Panc1 (cell line): ENCODE measurements around the gene UPK1A. TPM values are rescaled to one million over a fixed set of nuclear protein-coding genes. Genes with fewer than 3 reads are reported as not detected.

ENCODE experiments used
- ATAC-seq: fragments of 200-7000 bp; cut with Tn5 transposase; 2 replicates; pipeline ENCODE4 v1.9.1; 2020; ENCODE audit warnings: mild to moderate bottlenecking, moderate library complexity
- BruUV-seq: library from RNA; stranded (reverse); fragments of 400-500 nt; replicated peaks from 2 replicates; lab custom pipeline; 2021; lab: Mats Ljungman, UMichigan
- CTCF ChIA-PET: fragments of 300-600 bp; sonication (Branson Sonifier 250); formaldehyde crosslinking; loops from one replicate; lab custom pipeline; 2022; ENCODE audit warnings: antibody characterized with exemption; lab: Charles Lee
- POLR2A ChIA-PET: fragments of 300-600 bp; sonication (Branson Sonifier 250); formaldehyde crosslinking; loops from one replicate; lab custom pipeline; 2022; ENCODE audit warnings: antibody characterized with exemption; lab: Charles Lee
- DNase-seq: peaks from one replicate; pipeline ENCODE4 v3.0.0-alpha.2; 2010; ENCODE audit warnings: low read depth, low spot score
- H3K27ac ChIP-seq: 2 replicates; pipeline ENCODE4 v1.5.1; 2011; ENCODE audit warnings: mild to moderate bottlenecking, low read length, inconsistent platforms
- H3K27me3 ChIP-seq: fragments of 200-500 bp; sonication (Bioruptor generic); 2 replicates; pipeline ENCODE4 v1.6.0; 2014; ENCODE audit warnings: low read length, inconsistent platforms; ENCODE audit not compliant: control insufficient read depth, insufficient read depth
- H3K36me3 ChIP-seq: fragments of 200-500 bp; sonication (Bioruptor generic); 2 replicates; pipeline ENCODE4 v1.5.1; 2014; ENCODE audit warnings: inconsistent platforms, mild to moderate bottlenecking, low read length, moderate library complexity; ENCODE audit not compliant: control insufficient read depth, insufficient read depth
- H3K4me1 ChIP-seq: 2 replicates; pipeline ENCODE4 v1.5.1; 2011; ENCODE audit warnings: inconsistent platforms, mild to moderate bottlenecking, low read length, moderate library complexity; ENCODE audit not compliant: control insufficient read depth, insufficient read depth
- H3K4me3 ChIP-seq, 2 experiments: 2 replicates each; pipeline ENCODE4 v1.5.1; 2011 to 2012; ENCODE audit warnings: low read depth in 2 of 2, low read length in 2 of 2, mild to moderate bottlenecking in 2 of 2, inconsistent platforms in 1 of 2, moderate library complexity in 1 of 2
- H3K9me3 ChIP-seq: fragments of 200-500 bp; sonication (Bioruptor generic); 2 replicates; pipeline ENCODE4 v1.5.1; 2014; ENCODE audit warnings: low read depth, mild to moderate bottlenecking, inconsistent platforms, low read length, moderate library complexity; ENCODE audit not compliant: control insufficient read depth, insufficient read depth
- POLR2AphosphoS5 ChIP-seq: IDR thresholded peaks from 2 replicates; pipeline ENCODE4 v1.6.1; 2012; ENCODE audit warnings: mild to moderate bottlenecking, low read depth, low read length, moderate library complexity
- SIN3A ChIP-seq: IDR thresholded peaks from 2 replicates; pipeline ENCODE4 v1.6.1; 2012; ENCODE audit warnings: low read depth, mild to moderate bottlenecking, low read length, moderate library complexity, borderline replicate concordance; ENCODE audit not compliant: insufficient read depth
- TCF7L2 ChIP-seq: IDR thresholded peaks from 2 replicates; pipeline ENCODE4 v1.6.1; 2011; ENCODE audit warnings: mild to moderate bottlenecking, low read depth, low read length, inconsistent platforms
- in situ Hi-C: cut with HindIII; loops from 2 replicates; pipeline ENCODE4 v1.10.0; 2016; ENCODE audit warnings: low sequenced_read_pairs, low pct_unique_long_range_greater_than_20kb
- intact Hi-C: fragments of 100-400 bp; cut with micrococcal nuclease; formaldehyde crosslinking; loops from one replicate; pipeline ENCODE4 v1.10.0; 2022; ENCODE audit not compliant: unreplicated experiment
- total RNA-seq: library from RNA; stranded (reverse); gene quantifications from one replicate; pipeline ENCODE4 v1.2.1, GENCODE V29; 2021; ENCODE audit not compliant: unreplicated experiment
- TF ChIP-seq, protein P1 (sequence below): fragments of 450-650 bp; IDR thresholded peaks from 2 replicates; pipeline ENCODE4 v1.5.1; 2017; ENCODE audit warnings: mild to moderate bottlenecking
- TF ChIP-seq, protein P2 (sequence below), 2 experiments: IDR thresholded peaks; 2 replicates each; pipeline ENCODE4 v1.6.1; 2011 to 2012; ENCODE audit warnings: low read depth in 2 of 2, control low read depth in 1 of 2, low read length in 1 of 2, mild to moderate bottlenecking in 1 of 2, moderate library complexity in 1 of 2; ENCODE audit not compliant: insufficient read depth in 1 of 2

The UPK1A gene
- total RNA-seq, 1 experiment from 2014 or later: 0.67 TPM

DNA sequence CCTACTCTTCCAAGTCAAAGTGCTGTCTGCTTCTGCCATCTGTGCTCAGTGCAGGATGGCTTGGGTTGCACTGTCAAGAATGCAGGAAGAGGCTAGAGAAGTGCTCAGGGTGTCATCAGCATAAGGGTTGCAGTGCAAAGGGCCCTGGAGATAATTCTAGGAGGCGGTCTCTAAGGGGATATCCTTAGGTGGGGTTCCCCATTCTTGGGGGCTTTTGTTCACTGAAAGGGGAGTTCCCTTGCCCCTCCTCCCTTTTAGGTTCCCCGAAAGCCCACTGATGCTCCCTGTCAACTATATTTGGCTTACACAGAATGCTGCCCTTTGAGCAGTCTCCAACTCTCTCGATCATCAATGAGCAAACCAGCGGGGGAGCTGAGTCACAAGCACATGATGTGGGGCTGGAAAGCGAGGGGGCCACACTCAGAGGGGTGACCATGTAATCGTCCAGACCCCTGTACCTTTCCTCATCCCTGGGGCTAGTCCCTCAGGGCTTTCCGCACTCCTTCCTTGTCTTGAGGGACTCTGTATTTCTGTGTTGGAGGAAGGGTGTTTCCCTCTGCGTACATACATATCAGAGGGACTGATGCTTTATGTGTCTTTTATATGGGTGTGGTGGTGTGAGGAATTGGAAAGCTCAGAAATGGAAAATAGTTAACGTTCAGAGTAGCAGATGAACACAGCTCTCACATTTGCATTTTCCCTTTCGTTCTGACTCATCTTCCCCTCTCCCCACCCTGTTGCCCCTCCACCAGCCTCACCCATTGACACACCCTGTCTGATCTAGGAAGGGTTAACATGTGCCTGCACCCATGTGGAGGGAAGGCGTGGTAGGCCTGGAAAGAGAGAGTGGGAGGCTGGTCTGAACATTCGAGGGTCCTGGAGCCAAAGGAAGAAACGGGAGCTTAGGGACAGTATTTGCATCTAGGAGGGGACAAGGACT, 44.7 kb downstream of the UPK1A start:
- Histone ChIP-seq H3K36me3 (no peaks in the 10 kb centered on the region), H3K4me1 (peaks cover 9% of the 10 kb centered on the region), H3K27ac (no peak overlapping the region), H3K4me3 (no peak overlapping the region), H3K9me3 (no peaks in the 10 kb centered on the region), H3K27me3 (no peaks in the 10 kb centered on the region)
- DNase-seq (no peak), ATAC-seq (no peak)
- intact Hi-C loops (loop anchor here (10.0 kb wide), 1 partner anchor 156 kb away; no protein-coding TSS in a partner anchor), in situ Hi-C loops (no loop called here)
- no TSS peak for BruUV-seq
- POLR2A ChIA-PET: no interaction called here
- TF ChIP-seq POLR2AphosphoS5 (no peak), TCF7L2 (no peak), SIN3A (no peak)
- TF ChIP-seq, protein P1, sequence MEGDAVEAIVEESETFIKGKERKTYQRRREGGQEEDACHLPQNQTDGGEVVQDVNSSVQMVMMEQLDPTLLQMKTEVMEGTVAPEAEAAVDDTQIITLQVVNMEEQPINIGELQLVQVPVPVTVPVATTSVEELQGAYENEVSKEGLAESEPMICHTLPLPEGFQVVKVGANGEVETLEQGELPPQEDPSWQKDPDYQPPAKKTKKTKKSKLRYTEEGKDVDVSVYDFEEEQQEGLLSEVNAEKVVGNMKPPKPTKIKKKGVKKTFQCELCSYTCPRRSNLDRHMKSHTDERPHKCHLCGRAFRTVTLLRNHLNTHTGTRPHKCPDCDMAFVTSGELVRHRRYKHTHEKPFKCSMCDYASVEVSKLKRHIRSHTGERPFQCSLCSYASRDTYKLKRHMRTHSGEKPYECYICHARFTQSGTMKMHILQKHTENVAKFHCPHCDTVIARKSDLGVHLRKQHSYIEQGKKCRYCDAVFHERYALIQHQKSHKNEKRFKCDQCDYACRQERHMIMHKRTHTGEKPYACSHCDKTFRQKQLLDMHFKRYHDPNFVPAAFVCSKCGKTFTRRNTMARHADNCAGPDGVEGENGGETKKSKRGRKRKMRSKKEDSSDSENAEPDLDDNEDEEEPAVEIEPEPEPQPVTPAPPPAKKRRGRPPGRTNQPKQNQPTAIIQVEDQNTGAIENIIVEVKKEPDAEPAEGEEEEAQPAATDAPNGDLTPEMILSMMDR: no peak
- TF ChIP-seq, protein P2, sequence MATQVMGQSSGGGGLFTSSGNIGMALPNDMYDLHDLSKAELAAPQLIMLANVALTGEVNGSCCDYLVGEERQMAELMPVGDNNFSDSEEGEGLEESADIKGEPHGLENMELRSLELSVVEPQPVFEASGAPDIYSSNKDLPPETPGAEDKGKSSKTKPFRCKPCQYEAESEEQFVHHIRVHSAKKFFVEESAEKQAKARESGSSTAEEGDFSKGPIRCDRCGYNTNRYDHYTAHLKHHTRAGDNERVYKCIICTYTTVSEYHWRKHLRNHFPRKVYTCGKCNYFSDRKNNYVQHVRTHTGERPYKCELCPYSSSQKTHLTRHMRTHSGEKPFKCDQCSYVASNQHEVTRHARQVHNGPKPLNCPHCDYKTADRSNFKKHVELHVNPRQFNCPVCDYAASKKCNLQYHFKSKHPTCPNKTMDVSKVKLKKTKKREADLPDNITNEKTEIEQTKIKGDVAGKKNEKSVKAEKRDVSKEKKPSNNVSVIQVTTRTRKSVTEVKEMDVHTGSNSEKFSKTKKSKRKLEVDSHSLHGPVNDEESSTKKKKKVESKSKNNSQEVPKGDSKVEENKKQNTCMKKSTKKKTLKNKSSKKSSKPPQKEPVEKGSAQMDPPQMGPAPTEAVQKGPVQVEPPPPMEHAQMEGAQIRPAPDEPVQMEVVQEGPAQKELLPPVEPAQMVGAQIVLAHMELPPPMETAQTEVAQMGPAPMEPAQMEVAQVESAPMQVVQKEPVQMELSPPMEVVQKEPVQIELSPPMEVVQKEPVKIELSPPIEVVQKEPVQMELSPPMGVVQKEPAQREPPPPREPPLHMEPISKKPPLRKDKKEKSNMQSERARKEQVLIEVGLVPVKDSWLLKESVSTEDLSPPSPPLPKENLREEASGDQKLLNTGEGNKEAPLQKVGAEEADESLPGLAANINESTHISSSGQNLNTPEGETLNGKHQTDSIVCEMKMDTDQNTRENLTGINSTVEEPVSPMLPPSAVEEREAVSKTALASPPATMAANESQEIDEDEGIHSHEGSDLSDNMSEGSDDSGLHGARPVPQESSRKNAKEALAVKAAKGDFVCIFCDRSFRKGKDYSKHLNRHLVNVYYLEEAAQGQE (IDR thresholded peaks at IDR 0.05; ENCODE audit: insufficient read depth in 1 of 2, low read depth in 2 of 2, low read length in 1 of 2): no peak
- CTCF ChIA-PET: interaction anchor here (0.6 kb wide), 1 partner anchor 215 kb away, joined by 7 read pairs; no protein-coding TSS in a partner anchor

DNA sequence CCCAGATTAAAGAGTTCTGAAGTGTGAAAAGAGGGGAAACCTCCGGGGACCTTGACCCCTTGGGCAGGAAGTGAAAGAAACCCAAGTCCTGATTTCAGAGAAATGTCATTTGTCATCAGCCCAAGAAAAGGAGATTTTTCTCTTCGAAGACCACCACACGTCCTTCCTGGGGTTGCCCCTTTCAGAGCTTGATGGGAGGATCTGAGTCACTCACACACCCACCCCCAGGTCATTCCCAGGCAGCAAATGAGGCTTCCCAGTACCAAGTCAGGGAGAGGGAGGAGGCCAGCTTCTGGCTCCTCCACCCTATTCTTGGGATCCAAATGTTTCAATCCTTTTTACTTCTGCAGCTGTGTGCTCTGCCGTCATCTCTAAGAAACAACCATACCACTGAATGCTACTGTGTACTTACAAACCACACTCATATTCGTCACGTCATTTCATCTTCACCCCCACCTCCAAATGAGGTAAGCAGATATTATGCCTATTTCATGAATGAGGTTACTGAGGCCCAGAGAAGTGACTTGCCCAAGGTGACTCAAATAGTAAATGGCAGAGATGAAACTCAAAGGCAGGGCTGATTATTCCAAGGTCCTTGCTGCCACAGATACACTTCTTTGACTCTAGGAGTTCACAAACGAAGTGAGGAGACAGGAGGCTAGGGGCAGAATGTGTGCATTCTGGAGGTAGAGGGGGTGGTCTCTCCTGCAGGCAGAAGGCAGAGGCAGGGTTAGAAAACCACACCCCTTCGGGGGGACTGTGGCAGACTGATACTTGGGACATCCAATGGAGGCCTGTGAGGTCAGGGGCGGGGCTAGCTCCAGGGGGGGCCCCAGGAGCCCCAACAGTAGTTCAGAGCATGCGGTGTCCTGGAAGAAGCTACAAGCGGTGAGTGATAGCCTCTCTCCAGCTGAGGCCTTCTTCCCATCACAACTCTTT, 46.5 kb downstream of the UPK1A start:
- Histone ChIP-seq H3K36me3 (no peaks in the 10 kb centered on the region; the same call in 1 of the 2 replicates), H3K9me3 (no peaks in the 10 kb centered on the region), H3K27me3 (no peaks in the 10 kb centered on the region), H3K4me3 (no peak overlapping the region), H3K4me1 (peaks cover 12% of the 10 kb centered on the region), H3K27ac (no peak overlapping the region)
- TF ChIP-seq, protein P1: no peak
- no peak for TF ChIP-seq POLR2AphosphoS5
- TF ChIP-seq TCF7L2: no peak
- TF ChIP-seq SIN3A: no peak
- TF ChIP-seq, protein P2 (IDR thresholded peaks at IDR 0.05; ENCODE audit: insufficient read depth in 1 of 2, low read depth in 2 of 2, low read length in 1 of 2): no peak
- intact Hi-C loops (loop anchor here (10.0 kb wide), 1 partner anchor 158 kb away; no protein-coding TSS in a partner anchor), in situ Hi-C loops (no loop called here)
- no peak for DNase-seq
- no TSS peak for BruUV-seq
- ChIA-PET POLR2A (interaction anchor here (0.6 kb wide), 1 partner anchor 11 kb away, joined by 7 read pairs; no protein-coding TSS in a partner anchor), CTCF (interaction anchor here (0.7 kb wide), 1 partner anchor 187 kb away, joined by 3 read pairs; no protein-coding TSS in a partner anchor)
- no peak for ATAC-seq
